Measurements from ENCODE around the gene BLNK.

- no peak for TF ChIP-seq CTCF (IDR thresholded peaks at IDR 0.05; ENCODE audit: low read length)
- TF ChIP-seq EZH2 (optimal IDR thresholded peaks at IDR 0.05; ENCODE audit: low read depth, low read length), result no peak
- TF ChIP-seq EZH2phosphoT487 (IDR thresholded peaks at IDR 0.05; ENCODE audit: low read length), result no peak
These were observed 5.5 kb upstream of the BLNK start for GRCh38 chr10:96276831-96277230.
